Transverse colon (tissue), 4 donors: ENCODE measurements around the gene TGM1.

Experiments used
- EP300 ChIP-seq: sonication (generic); formaldehyde crosslinking; IDR thresholded peaks from one replicate; pipeline ENCODE4 v1.6.1; 2017; ENCODE audit warnings: antibody characterized with exemption, low read depth
- POLR2A ChIP-seq: fragments of 450-650 bp; IDR thresholded peaks from one replicate; pipeline ENCODE4 v1.6.1; 2016; ENCODE audit warnings: antibody characterized with exemption, mild to moderate bottlenecking, moderate library complexity
- POLR2AphosphoS5 ChIP-seq, 3 donors: sonication (generic); formaldehyde crosslinking; IDR thresholded peaks; one replicate each; pipeline ENCODE4 v1.6.1; 2016; ENCODE audit warnings: antibody characterized with exemption in 3 of 3
- TF ChIP-seq, protein P1 (sequence below), 5 experiments: fragments of 200-600 bp in 3 of 5; fragments of 450-650 bp in 2 of 5; sonication (generic) in 3 of 5; IDR thresholded peaks; 1 replicate in 2 of 5; 2 replicates in 3 of 5; pipeline ENCODE4 v1.5.1; 2016 to 2017; ENCODE audit warnings: antibody characterized with exemption in 5 of 5, inconsistent platforms in 3 of 5, mild to moderate bottlenecking in 2 of 5, moderate library complexity in 1 of 5

DNA sequence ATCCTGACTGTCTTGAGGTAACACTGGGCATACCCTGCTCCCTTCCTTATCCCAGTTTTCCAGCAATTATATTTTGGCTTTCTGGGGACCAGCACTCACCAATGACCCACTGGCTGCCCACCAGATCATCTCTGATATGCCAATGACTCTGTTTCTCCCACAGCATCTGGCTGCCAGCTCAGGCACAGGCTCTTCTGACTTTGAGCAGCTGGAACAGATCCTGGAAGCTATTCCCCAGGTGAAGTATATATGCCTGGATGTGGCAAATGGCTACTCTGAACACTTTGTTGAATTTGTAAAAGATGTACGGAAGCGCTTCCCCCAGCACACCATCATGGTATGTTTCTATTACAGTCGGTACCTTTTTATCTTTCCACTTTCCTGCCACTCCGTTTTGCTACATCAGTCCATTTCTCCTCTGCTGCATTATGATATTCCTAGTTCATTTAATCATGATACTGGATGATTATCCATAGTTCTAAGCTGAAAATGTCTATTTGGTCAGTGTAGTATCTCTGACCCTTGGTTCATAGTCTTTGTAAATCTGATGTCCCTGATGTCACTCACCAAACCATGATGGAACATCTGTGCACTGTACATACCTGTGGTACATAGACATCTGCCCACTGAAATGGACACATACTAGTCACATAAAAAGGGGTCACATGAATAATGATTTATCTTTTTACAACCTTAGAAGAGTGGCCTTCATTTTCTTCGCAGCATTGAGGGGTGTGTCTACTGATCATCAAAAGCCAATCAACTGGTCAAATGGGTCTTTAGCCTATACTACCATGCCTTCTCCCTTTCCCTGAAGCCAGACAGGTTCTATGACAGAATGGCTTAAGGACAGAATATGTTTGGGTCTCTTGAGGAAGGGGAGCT lies 26.9 kb downstream of the TGM1 start:
- TF ChIP-seq EP300 (no peak), POLR2A (no peak), POLR2AphosphoS5 (IDR thresholded peaks at IDR 0.05) (no peak)
- TF ChIP-seq, protein P1, sequence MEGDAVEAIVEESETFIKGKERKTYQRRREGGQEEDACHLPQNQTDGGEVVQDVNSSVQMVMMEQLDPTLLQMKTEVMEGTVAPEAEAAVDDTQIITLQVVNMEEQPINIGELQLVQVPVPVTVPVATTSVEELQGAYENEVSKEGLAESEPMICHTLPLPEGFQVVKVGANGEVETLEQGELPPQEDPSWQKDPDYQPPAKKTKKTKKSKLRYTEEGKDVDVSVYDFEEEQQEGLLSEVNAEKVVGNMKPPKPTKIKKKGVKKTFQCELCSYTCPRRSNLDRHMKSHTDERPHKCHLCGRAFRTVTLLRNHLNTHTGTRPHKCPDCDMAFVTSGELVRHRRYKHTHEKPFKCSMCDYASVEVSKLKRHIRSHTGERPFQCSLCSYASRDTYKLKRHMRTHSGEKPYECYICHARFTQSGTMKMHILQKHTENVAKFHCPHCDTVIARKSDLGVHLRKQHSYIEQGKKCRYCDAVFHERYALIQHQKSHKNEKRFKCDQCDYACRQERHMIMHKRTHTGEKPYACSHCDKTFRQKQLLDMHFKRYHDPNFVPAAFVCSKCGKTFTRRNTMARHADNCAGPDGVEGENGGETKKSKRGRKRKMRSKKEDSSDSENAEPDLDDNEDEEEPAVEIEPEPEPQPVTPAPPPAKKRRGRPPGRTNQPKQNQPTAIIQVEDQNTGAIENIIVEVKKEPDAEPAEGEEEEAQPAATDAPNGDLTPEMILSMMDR (IDR thresholded peaks at IDR 0.05), result no peak
